Mucosa of gallbladder (tissue), 1 donor: ENCODE results near the gene LINGO3. TPM values are rescaled to one million over a fixed set of nuclear protein-coding genes. Genes with fewer than 3 reads are reported as not detected.

Experiments used
- DNase-seq: peaks from one replicate; pipeline ENCODE4 v3.0.0-alpha.2; 2020; ENCODE audit warnings: low spot score
- total RNA-seq: library from RNA; stranded (reverse); gene quantifications from one replicate; pipeline ENCODE4 v1.2.1, GENCODE V29; 2021
- donor health status: DM: no; HTN: no; CAD: no.

The LINGO3 gene
- total RNA-seq, 1 donor from 2014 or later: 0.17 TPM

- peak; percentile 35 for DNase-seq
Observed at GRCh38 chr19:2327773-2328400, 19.9 kb upstream of the LINGO3 start.

- DNase-seq: no peak
Observed at GRCh38 chr19:2326699-2327360, 18.9 kb upstream of the LINGO3 start.

- DNase-seq: no peak
Observed at GRCh38 chr19:2325281-2326046, 17.5 kb upstream of the LINGO3 start.

GRCh38 chr19:2324220-2324948, 16.4 kb upstream of the LINGO3 start:
- DNase-seq: no peak

GRCh38 chr19:2323707-2324106, 15.8 kb upstream of the LINGO3 start:
- no peak for DNase-seq

- DNase-seq: no peak
Observed at GRCh38 chr19:2321565-2322283, 13.8 kb upstream of the LINGO3 start.

- DNase-seq: no peak
Observed at GRCh38 chr19:2320939-2321338, 13.0 kb upstream of the LINGO3 start.

- no peak for DNase-seq
Observed at GRCh38 chr19:2320049-2320448, 12.1 kb upstream of the LINGO3 start.

- no peak for DNase-seq
Observed at GRCh38 chr19:2319551-2319950, 11.6 kb upstream of the LINGO3 start.

- DNase-seq: no peak
Observed at GRCh38 chr19:2318923-2319322, 11.0 kb upstream of the LINGO3 start.

GRCh38 chr19:2317756-2318155, 9.8 kb upstream of the LINGO3 start:
- DNase-seq: no peak

GRCh38 chr19:2317300-2317699, 9.3 kb upstream of the LINGO3 start:
- DNase-seq: no peak

GRCh38 chr19:2315818-2316353, 7.9 kb upstream of the LINGO3 start:
- DNase-seq: peak; percentile 65

GRCh38 chr19:2315121-2315817, 7.3 kb upstream of the LINGO3 start:
- no peak for DNase-seq

GRCh38 chr19:2312820-2313501, 5.0 kb upstream of the LINGO3 start:
- DNase-seq: no peak

GRCh38 chr19:2311093-2311492, 3.1 kb upstream of the LINGO3 start:
- DNase-seq: no peak

- no peak for DNase-seq
Observed at GRCh38 chr19:2309734-2310362, 1.9 kb upstream of the LINGO3 start.

GRCh38 chr19:2307518-2308012, 389 bp downstream of the LINGO3 start:
- no peak for DNase-seq

- DNase-seq: no peak
Observed at GRCh38 chr19:2306971-2307370, 983 bp downstream of the LINGO3 start.
